HTR-8/SVneo (cell line): ENCODE results near the gene CAMTA1.
A peak's percentile ranks its signal among the peaks of the same experiment; 100 is the strongest.
"Not testable (repeated sequence)": the region's sequence is repeated elsewhere in the genome, so short reads cannot be mapped to it uniquely, and the experiment has no call there.

ENCODE experiments used
- DNase-seq: peaks from one replicate; pipeline ENCODE4 v3.0.0; 2011; ENCODE audit warnings: low spot score, mixed read lengths; ENCODE audit not compliant: insufficient read length
- FAIRE-seq: peaks from 2 replicates; lab custom pipeline; 2011; peaks lifted over from hg19 to GRCh38; lab: Jason Lieb, UNC

The CAMTA1 gene

GRCh38 chr1:7587773-7588456 is 802.7 kb downstream of the CAMTA1 start:
- FAIRE-seq (no peak), DNase-seq (no peak)

DNA sequence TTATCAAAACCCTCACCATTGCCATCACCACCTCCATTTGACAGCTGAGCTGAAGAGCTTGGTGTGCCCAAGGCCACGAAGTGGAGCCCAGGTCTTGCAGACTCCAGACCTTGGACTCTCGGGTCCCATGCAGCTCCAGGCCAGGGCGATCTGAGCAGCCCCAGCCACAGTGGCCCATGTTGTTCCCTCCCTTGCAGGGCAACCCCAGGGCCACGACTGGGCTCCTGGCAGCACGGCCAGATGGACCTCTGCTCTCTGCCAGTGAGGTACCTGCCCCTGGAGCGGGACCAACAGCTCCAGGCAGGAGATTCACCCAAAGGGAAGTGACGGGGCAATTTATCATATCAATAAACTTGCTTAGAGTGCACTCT is 803.2 kb downstream of the CAMTA1 start:
- FAIRE-seq, result no peak
- no peak for DNase-seq

GRCh38 chr1:7589080-7589735 is 804.0 kb downstream of the CAMTA1 start:
- no peak for FAIRE-seq
- no peak for DNase-seq

- no peak for FAIRE-seq
Measured at GRCh38 chr1:7589774-7590425, 804.6 kb downstream of the CAMTA1 start.

DNA sequence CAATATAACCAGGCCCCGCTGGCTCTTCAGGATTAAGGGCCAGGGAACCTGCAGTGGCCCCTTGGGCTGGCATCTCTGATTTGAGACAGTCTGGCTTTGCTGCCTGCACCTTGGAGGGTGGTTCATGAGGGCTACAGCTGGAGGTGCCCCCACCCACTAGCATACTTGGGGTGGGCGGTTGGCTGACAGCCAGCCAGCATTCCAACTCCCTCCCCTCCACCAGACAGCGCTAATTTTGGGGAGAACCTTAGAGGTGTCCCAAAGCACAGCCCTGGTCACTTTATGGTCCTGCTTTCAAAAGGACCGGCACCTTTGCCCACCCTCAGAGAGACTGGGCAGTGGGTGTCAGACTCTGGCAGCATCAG is 805.2 kb downstream of the CAMTA1 start:
- no peak for FAIRE-seq
- no peak for DNase-seq

More at GRCh38 chr1:7589774-7590425, 804.6 kb downstream of the CAMTA1 start:
- DNase-seq, result no peak

GRCh38 chr1:7591565-7591964 is 806.3 kb downstream of the CAMTA1 start:
- no peak for FAIRE-seq
- DNase-seq, result no peak

DNA sequence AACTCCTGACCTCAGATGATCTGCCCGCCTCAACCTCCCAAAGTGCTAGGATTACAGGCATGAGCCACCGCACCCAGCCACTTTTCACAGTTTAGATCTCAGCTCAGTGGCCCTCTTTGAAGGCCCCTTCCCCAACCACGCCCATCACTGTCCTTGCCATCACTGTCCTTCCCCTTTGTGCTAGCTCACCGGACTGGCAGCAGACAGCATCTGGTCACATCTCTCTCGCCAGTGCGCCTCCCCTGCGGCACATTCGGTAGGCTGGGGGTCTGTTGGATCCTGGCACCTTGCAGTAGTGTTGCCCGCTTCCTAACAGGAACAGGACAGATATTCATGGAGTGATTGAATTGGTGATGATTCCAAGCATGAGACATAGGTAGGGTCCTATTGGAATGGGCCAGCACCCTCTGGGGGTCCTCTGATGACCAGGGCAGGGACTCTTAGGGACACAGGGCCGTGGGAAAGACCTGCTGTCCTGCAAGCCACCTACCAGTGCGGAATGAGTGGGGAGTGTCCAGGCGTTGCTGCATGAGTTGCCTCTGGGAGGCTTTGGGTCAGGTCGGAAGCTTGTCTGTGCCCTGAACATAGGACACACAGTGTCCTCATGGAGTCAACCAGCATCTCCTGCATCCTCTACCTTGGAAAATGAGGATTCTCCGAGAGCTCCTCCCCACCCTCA is 807.0 kb downstream of the CAMTA1 start:
- DNase-seq (no peak), FAIRE-seq (no peak)

DNA sequence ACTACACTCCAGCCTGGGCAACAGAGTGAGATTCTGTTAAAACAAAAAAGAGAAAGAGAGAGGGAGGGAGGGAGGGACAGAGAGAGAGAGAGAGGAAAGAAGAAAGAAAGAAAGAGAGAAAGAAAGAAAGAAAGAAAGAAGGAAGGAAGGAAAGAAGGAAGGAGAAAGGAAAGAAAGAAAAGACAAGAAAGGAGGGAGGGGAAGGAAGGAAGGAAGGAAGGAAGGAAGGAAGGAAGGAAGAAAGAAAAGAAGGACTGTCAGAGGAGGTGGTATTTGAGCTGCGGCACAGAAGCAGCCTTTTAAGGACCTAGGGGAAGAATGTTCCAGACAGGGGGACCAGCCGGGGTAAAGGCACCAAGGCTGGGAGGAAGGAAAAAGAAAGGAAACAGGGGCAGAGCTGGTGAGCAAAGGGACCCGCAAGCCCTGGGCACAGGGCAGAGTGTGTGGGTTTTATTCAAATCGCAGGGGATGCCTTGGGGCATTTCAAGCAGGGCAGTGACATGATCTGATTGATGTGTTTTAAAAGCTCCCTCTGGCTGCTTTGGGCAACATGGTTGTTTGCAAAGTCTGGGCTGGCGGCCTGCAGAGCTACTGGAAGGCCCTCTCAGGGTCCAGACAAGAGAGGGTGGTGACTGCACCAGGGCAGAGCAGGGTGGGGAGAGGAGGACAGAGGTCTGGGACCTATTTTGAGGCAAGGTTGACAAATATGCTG is 808.9 kb downstream of the CAMTA1 start:
- FAIRE-seq (no peak), DNase-seq (no peak)

GRCh38 chr1:7594714-7595295 is 809.6 kb downstream of the CAMTA1 start:
- DNase-seq, result no peak
- FAIRE-seq, result no peak

DNA sequence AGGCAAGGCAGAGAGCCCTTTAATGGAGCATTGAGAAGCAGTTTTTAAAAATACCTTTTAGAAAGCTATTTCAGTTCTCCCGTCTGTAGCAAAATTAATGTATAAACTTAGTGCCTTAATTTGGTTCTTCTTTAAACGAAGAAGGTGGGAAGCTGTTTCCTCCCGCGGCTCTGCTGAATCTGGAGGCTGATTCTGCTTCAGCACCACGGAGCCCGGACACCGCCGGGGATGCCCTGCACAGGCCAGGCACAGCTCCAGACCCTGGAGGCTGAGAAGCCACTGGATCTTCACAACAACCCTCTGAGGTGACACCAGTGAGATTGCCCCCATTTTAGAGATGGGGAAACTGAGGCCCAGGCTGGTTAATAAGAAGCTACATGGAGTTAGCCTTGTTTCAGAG is 810.1 kb downstream of the CAMTA1 start:
- FAIRE-seq, result no peak
- no peak for DNase-seq

DNA sequence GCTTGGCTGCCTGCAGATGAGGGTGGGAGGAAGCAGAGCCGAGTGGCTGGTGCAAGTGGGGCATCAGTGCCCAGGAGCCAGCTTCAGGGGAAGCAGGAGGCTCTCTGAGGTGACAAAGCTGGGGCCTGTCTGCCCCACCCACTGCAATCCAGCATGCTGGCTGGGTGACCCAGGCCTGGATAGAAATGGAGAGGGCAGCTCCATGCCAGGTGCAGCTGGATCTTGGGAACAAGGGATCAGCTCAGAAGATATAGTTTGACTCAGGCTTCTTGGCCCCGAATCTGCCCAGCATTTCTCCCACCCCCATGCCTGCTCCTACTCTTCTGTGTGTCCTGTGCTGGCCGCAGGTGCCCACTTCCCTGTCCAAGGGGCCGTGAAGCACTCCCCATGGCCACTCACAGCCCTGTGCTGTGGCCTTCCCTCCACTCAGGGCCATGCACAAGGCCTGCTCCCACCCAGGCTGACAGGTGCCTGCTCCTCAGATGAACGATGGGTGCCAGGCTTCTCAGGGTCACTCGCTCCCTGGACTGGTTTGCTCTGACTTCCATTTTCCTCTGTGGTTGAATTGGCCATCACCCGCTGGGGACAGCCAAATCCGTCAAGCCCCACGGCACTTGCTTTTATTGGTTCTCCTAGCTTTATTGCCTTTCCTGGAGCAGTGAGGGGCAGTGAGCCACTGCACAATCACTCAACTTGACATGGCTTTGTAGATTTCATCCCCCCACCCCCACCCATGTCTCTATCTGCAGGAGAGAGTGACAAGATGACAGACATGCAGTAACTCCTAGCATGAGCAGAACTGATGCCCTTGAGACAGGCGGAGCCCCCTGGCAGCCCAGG is 811.1 kb downstream of the CAMTA1 start:
- DNase-seq (no peak), FAIRE-seq (no peak)

DNA sequence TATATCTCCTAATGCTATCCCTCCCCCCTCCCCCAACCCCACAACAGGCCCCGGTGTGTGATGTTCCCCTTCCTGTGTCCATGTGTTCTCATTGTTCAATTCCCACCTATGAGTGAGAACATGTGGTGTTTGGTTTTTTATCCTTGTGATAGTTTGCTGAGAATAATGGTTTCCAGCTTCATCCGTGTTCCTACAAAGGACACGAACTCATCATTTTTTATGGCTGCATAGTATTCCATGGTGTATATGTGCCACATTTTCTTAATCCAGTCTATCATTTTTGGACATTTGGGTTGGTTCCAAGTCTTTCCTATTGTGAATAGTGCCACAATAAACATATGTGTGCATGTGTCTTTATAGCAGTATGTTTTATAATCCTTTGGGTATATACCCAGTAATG is 812.8 kb downstream of the CAMTA1 start:
- FAIRE-seq, DNase-seq: not testable (repeated sequence)

- not testable (repeated sequence) for DNase-seq, FAIRE-seq
Measured at GRCh38 chr1:7604906-7605305, 819.7 kb downstream of the CAMTA1 start.

DNA sequence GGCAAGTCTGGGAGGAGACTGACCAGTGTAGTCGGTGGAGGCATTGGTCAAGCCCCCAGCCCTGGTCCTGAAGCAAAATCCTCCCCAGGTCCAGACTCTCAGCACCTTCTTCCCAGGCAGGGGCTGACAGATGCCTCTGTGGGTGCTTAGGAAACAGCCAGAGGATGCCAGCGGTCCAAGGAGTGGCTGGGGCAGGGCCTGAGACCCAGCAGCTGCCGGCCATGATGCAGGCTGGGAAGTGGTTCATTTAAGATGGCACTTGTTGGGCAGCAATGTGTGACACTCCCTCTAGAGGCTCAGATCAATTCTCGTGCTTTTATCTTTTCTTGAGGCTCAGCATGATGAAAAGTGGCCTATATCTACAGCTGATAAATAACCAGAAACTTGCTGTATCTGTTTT is 820.8 kb downstream of the CAMTA1 start:
- DNase-seq (no peak), FAIRE-seq (no peak)

GRCh38 chr1:7607097-7607496 is 821.8 kb downstream of the CAMTA1 start:
- no peak for DNase-seq
- no peak for FAIRE-seq

DNA sequence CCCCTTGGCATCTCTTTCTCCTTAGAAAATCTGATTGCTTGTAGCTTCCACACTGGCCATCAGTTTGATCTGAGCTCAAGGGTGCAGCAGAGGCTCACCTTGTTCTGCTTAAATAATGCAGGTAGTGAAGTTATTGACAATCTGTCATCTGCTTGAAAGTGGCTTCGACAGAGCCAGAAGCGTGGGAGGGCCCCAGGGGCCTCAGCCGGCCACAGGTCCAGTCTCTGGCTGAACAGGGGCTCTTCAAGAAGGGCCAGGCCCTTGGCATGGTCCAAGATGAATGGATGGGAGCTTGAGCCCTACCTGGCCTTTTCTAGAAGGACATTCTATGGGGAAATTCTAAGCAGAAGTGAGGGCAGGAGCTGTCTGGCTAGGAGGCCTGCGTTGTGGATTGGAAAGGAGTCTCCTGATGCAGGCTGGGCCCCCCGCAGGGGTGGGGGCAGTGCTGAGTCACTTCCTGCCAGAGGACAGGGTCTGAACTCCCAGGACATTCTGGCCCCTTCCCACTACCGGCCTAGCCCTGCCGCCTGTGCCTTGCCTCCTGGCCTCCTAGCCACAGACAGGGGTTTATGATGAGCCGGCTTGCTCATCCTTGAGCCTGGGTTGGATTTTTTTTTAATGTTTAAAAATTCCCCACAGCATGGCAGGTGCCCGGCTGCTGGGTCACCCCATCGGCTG is 823.5 kb downstream of the CAMTA1 start:
- FAIRE-seq, result no peak
- DNase-seq, result peak; percentile 45

GRCh38 chr1:7609311-7609994 is 824.2 kb downstream of the CAMTA1 start:
- FAIRE-seq (no peak), DNase-seq (no peak)

DNA sequence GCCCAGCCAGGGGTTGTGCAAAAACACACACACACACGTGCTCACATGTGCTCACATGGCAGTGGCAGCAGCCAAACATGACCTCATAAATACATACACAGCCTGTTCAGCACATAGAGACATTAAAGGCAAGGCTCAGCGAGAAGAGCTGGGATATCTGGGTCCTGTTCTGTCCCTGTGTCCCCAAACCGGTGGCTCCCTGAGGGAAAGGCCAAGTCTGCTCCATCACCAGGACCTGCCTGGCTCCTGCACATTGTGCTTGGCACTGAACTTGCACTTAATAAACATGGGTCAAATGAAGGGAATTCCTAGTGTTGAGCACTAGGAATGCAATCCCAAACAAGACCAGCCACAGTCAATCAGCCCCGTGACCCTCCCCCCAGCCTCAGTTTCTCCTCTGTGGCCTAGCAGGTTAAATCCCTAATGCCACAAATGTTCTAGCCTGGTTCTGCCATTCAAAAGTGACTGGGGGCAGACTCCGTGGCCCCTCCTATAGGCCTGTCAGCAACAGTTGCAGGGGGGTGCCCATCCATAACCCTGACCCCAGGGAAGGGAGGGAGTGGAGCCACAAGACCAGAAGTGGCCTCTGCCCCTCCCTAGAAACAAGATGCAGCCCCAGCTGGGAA is 825.0 kb downstream of the CAMTA1 start:
- DNase-seq, result no peak

More for the DNA sequence above, 825.0 kb downstream of the CAMTA1 start:
- no peak for FAIRE-seq
